GM06990 (cell line): ENCODE results near the gene OR52H1.

Experiments
- DNase-seq: peaks from one replicate; pipeline ENCODE4 v3.0.0-alpha.2; 2011; ENCODE audit not compliant: insufficient read length; ENCODE audit errors: extremely low read depth
- H3K27me3 ChIP-seq: replicated peaks from 2 replicates; pipeline ENCODE4 v1.6.0; 2011; ENCODE audit warnings: low read length; ENCODE audit not compliant: control insufficient read depth, insufficient read depth
- H3K36me3 ChIP-seq: 2 replicates; pipeline ENCODE4 v1.5.1; 2011; ENCODE audit warnings: low read length; ENCODE audit not compliant: control insufficient read depth, insufficient read depth
- H3K4me3 ChIP-seq: replicated peaks from 2 replicates; pipeline ENCODE4 v1.5.1; 2011; ENCODE audit warnings: low read depth, mild to moderate bottlenecking, control low read depth, low read length
- CTCF ChIP-seq: IDR thresholded peaks from 2 replicates; pipeline ENCODE4 v1.5.1; 2011; ENCODE audit warnings: low read length, control low read depth, mild to moderate bottlenecking, inconsistent platforms; ENCODE audit not compliant: insufficient read depth, poor library complexity, severe bottlenecking

Gene OR52H1

GRCh38 chr11:5581014-5581413 is 32.7 kb upstream of the OR52H1 start:
- no peak for DNase-seq
- H3K27me3 ChIP-seq, result no peaks in the 10 kb centered on the region; the same call in 1 of the 2 replicates
- H3K36me3 ChIP-seq, result no peaks in the 10 kb centered on the region
- no peak for TF ChIP-seq CTCF
- H3K4me3 ChIP-seq, result no peak overlapping the region

- Histone ChIP-seq H3K4me3 (no peak within 1 kb of the TSS), H3K36me3 (no peaks in the 10 kb centered on the region), H3K27me3 (no peaks in the 10 kb centered on the region; the same call in 1 of the 2 replicates)
- no peak for DNase-seq
- no peak for TF ChIP-seq CTCF
Measured at GRCh38 chr11:5580577-5580976, 32.2 kb upstream of the OR52H1 start, which contains the start of gene OR52B6. TSS of gene OR52B6 (plus strand) at chr11:5580877. CDS start at chr11:5580877, 0 bp downstream.

DNA sequence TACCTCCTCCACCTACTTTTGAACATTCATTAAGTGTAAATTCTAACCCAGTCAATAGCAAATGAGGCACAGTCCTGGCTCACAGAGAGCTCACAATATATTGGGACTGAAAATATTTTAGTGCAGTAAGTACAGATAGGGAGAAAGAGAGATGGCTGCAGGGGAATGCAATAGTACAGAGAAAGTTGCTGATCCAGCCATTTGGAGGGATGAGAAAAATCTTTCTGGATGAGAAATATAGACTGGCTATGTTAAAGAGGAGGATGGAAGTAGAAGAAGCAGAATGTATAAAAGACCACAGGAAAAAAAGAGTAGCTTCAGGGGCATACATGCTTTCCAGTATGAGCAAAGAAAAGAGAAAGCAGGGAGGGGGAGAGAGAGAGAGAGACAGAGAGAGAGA is 28.8 kb upstream of the OR52H1 start:
- no peak for TF ChIP-seq CTCF
- no peaks in the 10 kb centered on the region for H3K36me3 ChIP-seq
- H3K27me3 ChIP-seq, result no peaks in the 10 kb centered on the region; the same call in 1 of the 2 replicates
- no peak for DNase-seq
- H3K4me3 ChIP-seq, result no peak overlapping the region

- no peak for DNase-seq
- TF ChIP-seq CTCF, result no peak
- H3K4me3 ChIP-seq, result no peak overlapping the region
- H3K27me3 ChIP-seq, result no peaks in the 10 kb centered on the region; the same call in 1 of the 2 replicates
- H3K36me3 ChIP-seq, result no peaks in the 10 kb centered on the region
Measured at GRCh38 chr11:5575152-5575551, 26.8 kb upstream of the OR52H1 start.

DNA sequence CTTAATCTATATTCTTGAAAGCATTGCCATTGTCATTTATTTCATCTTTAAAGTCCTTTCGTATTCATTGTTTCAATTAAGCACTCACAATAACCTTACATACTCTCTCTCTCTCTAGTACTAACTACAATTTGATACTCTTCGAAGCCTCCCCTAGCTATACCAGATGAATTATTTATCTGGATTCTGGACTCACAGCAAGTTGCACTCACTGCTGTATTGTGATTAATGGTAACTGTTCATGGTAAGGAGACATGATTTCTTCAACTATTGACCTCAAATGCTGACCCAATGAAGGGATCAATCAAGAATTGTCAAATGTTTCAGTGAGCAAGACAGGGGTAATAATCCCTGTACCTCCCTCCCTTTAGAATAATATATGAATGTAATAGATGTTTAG is 26.3 kb upstream of the OR52H1 start:
- Histone ChIP-seq H3K27me3 (no peaks in the 10 kb centered on the region; the same call in 1 of the 2 replicates), H3K4me3 (no peak overlapping the region), H3K36me3 (no peaks in the 10 kb centered on the region)
- no peak for DNase-seq
- TF ChIP-seq CTCF, result no peak
